ENCODE results near the gene PTPRN2.
"Not testable (repeated sequence)": the region's sequence is repeated elsewhere in the genome, so short reads cannot be mapped to it uniquely, and the experiment has no call there.

PTPRN2 gene

GRCh38 chr7:158054081-158054480 is 533.5 kb downstream of the PTPRN2 start:
- no peak for DNase-seq

GRCh38 chr7:158053183-158053915 is 534.3 kb downstream of the PTPRN2 start:
- DNase-seq: no peak

DNA sequence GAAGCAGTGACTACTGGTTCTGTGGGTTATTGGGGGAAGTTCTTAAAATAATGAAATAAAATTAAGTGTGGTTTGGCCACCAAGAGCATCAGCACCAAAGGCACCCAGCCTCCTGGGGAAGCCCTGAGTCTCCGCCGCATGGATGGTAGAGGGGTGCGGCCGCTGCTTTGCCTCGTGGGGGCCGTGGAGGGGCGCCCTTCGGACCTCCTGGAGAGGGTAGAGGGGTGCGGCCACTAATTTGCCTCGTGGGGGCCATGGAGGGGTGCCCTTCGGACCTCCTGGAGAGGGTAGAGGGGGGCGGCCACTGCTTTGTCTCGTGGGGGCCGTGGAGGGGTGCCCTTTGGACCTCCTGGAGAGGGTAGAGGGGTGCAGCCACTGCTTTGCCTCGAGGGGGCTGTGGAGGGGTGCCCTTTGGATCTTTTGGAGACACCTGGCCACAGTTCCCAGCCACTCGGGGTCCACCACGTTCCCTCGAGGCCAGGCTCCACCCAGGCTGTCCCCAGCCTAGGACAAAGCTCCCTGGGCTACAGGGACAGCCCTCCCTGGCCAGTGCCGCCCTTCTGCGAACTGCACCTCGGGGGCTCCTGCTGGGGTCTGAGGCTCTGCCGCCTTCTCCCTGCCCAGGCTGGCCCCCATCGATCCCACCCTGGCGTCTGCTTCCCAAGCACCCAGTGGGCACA is 535.1 kb downstream of the PTPRN2 start:
- no peak for DNase-seq

- no peak for DNase-seq
Observed at GRCh38 chr7:158051776-158052175, 535.8 kb downstream of the PTPRN2 start.

DNA sequence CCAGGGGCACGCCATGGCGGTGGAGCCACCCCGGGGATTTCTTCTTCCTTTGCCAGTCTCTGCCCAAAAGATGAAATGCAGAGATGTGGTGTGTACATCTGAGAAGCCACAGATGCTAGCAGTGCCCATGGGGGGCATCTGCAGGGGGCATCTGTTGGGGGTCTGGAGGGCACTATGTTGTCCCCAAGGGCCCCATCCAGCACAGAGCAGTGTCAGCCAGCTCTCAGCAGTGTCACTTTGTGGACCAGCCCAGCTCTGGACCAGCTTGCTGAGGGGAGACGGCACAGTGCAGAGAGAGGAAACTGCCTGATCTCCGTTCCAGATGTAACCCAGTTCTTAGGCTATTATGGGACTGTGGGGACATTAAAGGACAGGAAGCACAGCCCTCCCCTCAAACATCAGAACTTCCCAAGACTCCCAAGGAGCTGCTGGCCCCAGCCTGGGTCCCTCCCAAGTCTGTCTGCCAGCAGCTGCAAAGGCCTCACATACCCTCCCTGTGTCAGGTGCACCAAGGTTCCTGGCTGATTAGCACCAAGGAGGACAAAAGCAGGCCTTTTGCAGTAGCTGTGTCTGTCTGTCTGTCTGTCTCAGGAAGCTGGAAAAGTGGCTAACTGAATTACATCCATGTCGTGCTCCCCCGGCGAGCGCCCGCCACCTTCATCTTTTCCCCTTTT is 536.5 kb downstream of the PTPRN2 start:
- DNase-seq: no peak

DNA sequence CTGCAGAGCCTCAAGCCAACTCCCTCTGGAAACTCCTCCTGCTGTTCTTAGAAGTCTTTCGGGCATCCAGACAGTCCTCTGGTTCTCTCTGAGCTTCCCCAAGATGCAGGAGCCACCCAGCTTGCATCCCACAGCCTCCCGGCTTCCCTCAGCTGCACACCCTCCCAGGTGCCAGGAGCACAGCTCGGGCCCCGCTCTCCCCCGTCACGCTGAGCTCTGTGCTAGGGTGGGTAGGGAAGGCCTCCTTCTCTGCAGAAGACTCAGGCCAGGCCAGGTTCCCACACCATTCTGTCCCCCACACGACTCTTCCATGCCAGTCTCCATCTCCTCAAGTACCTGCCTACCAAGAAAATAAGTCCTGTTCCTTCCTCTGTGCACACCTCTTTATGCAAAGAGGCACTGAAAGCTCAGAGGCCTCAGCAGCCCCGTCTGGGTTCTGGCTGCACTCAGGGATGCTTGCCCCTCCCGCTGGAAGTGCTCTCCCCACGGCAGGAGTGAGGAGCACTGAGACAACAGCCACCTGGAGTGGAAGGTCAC is 537.1 kb downstream of the PTPRN2 start:
- no peak for DNase-seq

DNA sequence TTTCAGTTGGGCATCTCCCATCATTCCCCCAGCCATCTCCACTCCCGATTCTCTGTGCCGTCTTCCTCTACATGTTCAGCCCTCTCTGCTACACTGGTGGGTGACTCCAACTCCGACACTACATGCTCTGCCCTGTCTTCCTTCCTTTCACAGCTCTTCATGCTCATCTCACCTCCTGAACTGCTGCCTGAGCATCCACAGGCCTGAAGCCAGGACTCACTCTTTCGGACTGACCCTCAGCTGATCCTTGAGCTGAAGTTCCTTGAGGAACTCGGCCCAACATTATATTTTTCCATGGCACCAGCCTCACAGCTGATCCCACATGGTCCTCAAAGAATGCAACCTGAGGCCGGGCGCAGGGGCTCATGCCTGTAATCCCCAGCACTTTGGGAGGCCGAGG is 538.4 kb downstream of the PTPRN2 start:
- no peak for DNase-seq

GRCh38 chr7:158048569-158048968 is 539.1 kb downstream of the PTPRN2 start:
- no peak for DNase-seq

DNA sequence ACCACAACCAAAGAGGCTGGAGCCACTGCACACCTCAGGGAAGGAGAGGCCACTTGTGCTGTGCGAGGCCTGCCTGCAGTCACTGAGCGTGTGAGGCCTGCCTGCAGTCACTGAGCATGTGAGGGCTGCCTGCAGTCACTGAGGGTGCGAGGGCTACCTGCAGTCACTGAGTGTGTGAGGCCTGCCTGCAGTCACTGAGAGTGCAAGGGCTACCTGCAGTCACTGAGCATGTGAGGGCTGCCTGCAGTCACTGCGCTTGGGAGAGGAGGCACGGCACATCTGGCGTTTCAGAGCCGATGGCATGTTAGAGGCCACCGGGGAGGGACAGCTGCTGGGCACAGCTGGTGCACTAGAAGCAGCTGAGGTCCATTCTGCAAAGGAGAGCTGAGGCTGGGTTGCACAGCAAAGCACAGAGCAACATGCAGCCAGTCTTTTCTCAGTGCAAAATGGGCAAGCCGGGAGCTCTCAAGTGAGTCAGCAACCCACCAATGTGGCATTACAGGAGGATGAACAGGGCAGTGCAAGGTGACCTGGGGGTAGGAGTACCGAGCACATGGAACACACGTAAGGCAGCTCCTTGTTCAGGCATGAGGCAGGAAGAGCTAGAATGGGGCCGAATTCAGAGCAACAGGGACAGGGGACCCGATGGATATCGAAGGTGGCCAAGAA is 540.1 kb downstream of the PTPRN2 start:
- no peak for DNase-seq

DNA sequence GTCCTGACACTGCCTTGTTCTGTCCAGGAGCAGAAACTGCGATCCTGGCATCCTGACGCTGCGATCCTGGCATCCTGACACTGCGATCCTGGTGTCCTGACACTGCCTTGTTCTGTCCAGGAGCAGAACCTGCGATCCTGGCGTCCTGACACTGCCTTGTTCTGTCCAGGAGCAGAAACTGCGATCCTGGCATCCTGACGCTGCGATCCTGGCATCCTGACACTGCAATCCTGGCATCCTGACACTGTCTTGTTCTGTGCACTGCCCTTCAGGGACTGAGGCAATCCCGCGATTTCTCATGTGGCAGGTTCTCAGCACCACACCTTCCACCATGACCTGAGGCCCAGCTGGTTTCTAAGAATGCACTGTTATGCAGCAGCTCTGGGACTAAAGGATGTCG is 541.4 kb downstream of the PTPRN2 start:
- DNase-seq: not testable (repeated sequence)

- DNase-seq: no peak
Observed at GRCh38 chr7:158044482-158044823, 543.2 kb downstream of the PTPRN2 start.

DNA sequence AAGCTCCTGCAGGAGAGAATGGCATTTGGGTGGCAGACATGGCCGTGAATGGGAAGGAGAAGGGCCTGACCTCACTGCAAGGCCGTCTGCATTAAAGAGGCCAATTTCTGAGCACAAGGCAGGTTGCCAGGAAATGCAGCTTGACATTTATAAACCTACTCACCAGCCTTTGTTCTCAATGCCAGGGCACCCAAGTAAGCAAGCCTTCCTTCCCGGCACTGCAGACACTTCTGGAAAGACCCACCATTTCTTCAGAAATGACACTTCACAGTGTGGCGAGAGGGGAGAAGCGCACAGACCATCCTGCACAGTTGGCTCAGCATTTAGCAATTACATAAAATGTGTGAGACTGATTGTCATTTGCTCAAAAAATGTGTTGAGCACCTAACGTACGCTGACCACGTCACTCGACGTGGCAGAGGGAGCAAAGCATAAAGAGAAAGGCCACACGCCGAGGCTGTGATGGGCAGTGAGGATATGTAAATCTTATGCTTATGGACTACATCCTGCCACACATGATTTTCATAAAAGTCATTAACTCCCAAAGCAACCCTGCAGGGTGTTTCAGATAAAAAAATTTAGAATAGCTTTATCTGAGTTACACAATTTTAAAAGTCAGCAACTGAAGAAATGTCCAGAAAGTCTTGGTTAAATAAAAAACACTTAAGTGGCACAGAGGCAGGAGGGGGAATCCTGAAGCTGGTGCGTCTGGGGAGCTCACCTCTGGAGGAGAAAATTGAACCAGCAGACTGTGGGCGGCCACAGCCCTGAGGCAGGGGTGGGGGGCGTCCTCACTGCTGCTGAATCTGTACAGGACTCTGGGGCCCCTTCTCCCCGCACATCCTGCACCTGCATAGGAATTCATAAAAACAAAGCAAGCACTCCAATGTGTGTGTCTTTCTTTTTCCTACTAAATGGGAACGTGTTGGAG is 543.8 kb downstream of the PTPRN2 start:
- DNase-seq: no peak

- no peak for DNase-seq
Observed at GRCh38 chr7:158042156-158042880, 545.3 kb downstream of the PTPRN2 start.

DNA sequence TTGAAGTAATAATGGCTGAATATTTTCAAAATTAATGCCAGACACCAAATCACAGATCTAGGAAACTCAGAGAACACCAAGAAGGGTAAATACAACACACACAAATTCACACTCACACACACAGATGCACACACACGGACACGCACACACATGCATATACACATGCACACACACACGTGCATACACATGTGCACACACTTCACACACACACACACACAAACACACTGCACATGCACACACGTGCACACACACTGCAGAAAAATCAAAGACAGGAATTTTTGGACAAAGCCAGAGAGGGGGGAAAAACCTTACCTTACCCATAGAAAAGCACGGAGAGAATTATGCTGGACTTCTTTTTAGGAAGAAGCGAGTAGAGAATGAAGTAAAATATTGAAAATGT is 547.4 kb downstream of the PTPRN2 start:
- no peak for DNase-seq

- no peak for DNase-seq
Observed at GRCh38 chr7:158039270-158039669, 548.4 kb downstream of the PTPRN2 start.

GRCh38 chr7:158037211-158037610 is 550.4 kb downstream of the PTPRN2 start:
- DNase-seq: no peak

DNA sequence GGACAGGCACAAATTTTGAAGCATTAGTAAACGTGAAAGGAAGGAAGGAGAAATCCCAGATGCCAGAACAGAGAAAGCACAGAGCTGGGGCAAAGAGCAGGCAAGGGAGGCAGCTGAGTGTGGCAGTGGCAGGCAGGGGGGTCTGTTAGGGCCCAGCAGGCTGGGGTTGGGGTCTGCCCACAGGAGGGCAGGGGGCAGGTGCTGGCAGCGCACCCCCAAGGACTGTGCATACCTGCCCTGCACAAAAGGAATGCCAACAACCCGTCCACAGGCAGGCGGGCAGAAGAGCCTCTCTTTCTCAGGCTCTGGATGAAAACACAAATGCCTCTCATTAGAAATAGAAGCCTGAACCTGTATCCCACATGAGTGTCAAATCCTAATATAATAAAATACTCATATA is 552.3 kb downstream of the PTPRN2 start:
- no peak for DNase-seq

GRCh38 chr7:158034571-158034970 is 553.1 kb downstream of the PTPRN2 start:
- DNase-seq: no peak

GRCh38 chr7:158033925-158034324 is 553.7 kb downstream of the PTPRN2 start:
- DNase-seq: not testable (repeated sequence)

DNA sequence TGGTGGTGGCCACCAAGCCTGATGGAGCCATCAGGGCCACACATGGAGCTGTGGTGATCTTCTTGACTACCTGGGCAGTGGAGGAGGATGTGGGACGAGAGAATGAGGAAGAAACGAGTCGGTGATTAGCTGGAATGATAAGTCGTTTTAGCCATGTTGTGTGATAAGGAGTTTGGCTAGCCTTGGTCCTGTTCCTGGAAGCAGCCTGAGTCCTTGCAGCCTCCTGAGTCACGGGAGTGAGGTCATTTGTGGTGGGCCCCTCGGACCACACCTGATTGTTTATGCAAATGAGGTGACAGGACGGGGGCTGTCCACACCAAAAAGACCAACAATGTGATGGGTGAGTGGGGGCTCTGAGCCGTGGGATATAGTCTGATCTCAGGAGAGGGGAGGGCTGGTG is 554.4 kb downstream of the PTPRN2 start:
- no peak for DNase-seq

GRCh38 chr7:158032561-158033115 is 555.0 kb downstream of the PTPRN2 start:
- no peak for DNase-seq
